Fibroblast of lung (primary cell): Measurements from ENCODE around the gene RNF227. TPM values are rescaled to one million over a fixed set of nuclear protein-coding genes. Genes with fewer than 3 reads are reported as not detected.

Source experiments
- DNase-seq, 2 donors: peaks; one replicate each; pipeline versions ENCODE4 v3.0.0 to v3.0.0-alpha.2; 2010; ENCODE audit warnings: low read depth in 2 of 2
- H2AFZ ChIP-seq: 2 replicates; pipeline ENCODE4 v1.5.1; 2012; ENCODE audit warnings: low read length, control low read depth, inconsistent platforms
- H3K27ac ChIP-seq: 2 replicates; pipeline ENCODE4 v1.5.1; 2011; ENCODE audit warnings: low read length, control low read depth; ENCODE audit not compliant: insufficient read depth
- H3K27me3 ChIP-seq: 2 replicates; pipeline ENCODE4 v1.5.1; 2011; ENCODE audit warnings: mild to moderate bottlenecking, low read length; ENCODE audit not compliant: control insufficient read depth, insufficient read depth
- H3K36me3 ChIP-seq: 2 replicates; pipeline ENCODE4 v1.5.1; 2011; ENCODE audit warnings: low read length; ENCODE audit not compliant: control insufficient read depth, insufficient read depth
- H3K4me1 ChIP-seq: 2 replicates; pipeline ENCODE4 v1.5.1; 2011; ENCODE audit warnings: low read length; ENCODE audit not compliant: control insufficient read depth, insufficient read depth; ENCODE audit errors: extremely low read depth
- H3K4me2 ChIP-seq: 2 replicates; pipeline ENCODE4 v1.5.1; 2011; ENCODE audit warnings: low read length, control low read depth; ENCODE audit not compliant: insufficient read depth; ENCODE audit errors: extremely low read depth
- H3K4me3 ChIP-seq, 4 experiments: fragments of 200-600 bp in 1 of 4; sonication (generic) in 1 of 4; replicated peaks in 1 of 4; 2 replicates each; pipeline ENCODE4 v1.5.1; 2011 to 2016; ENCODE audit warnings: low read length in 4 of 4, low read depth in 3 of 4, mild to moderate bottlenecking in 3 of 4, control low read depth in 2 of 4, inconsistent platforms in 1 of 4, mixed read lengths in 1 of 4; ENCODE audit not compliant: insufficient read depth in 1 of 4; ENCODE audit errors: control extremely low read depth in 1 of 4
- H3K79me2 ChIP-seq: 2 replicates; pipeline ENCODE4 v1.5.1; 2012; ENCODE audit warnings: mild to moderate bottlenecking, low read length, inconsistent platforms; ENCODE audit not compliant: control insufficient read depth, insufficient read depth
- H3K9ac ChIP-seq: 2 replicates; pipeline ENCODE4 v1.5.1; 2011; ENCODE audit warnings: mild to moderate bottlenecking, low read length, control low read depth; ENCODE audit not compliant: insufficient read depth
- H3K9me3 ChIP-seq: 2 replicates; pipeline ENCODE4 v1.5.1; 2012; ENCODE audit warnings: low read depth, low read length; ENCODE audit not compliant: control insufficient read depth, insufficient read depth
- H4K20me1 ChIP-seq: 2 replicates; pipeline ENCODE4 v1.5.1; 2011; ENCODE audit warnings: low read length; ENCODE audit not compliant: control insufficient read depth, insufficient read depth; ENCODE audit errors: extremely low read depth
- CTCF ChIP-seq, 2 donors: IDR thresholded peaks in 1 of 2; conservative IDR thresholded peaks in 1 of 2; 1 replicate in 1 of 2; 2 replicates in 1 of 2; pipeline ENCODE4 v1.5.1; 2011 to 2012; ENCODE audit warnings: low read length in 2 of 2, control low read depth in 1 of 2, inconsistent platforms in 1 of 2, low read depth in 1 of 2, mild to moderate bottlenecking in 1 of 2
- EZH2 ChIP-seq: IDR thresholded peaks from 2 replicates; pipeline ENCODE4 v1.5.1; 2012; ENCODE audit warnings: low read length, control low read depth, mild to moderate bottlenecking; ENCODE audit errors: missing control alignments
- polyA plus RNA-seq, 2 donors: library from polyadenylated mRNA; depleted of rRNA in 1 of 2; stranded (reverse) in 1 of 2; unstranded in 1 of 2; fragments of >200 nt; gene quantifications; 2 replicates each; pipeline ENCODE4 v1.2.1, GENCODE V29; 2011 to 2012; ENCODE audit warnings: missing spikeins in 1 of 2
- total RNA-seq: library from RNA; depleted of rRNA; stranded (reverse); fragments of >200 nt; gene quantifications from 2 replicates; pipeline ENCODE4 v1.2.1, GENCODE V29; 2014

The RNF227 gene
- total and polyA plus RNA-seq, 2 donors (not counting 1 experiment from before 2014, with no cell fraction given): 1.8 to 2.8 TPM

DNA sequence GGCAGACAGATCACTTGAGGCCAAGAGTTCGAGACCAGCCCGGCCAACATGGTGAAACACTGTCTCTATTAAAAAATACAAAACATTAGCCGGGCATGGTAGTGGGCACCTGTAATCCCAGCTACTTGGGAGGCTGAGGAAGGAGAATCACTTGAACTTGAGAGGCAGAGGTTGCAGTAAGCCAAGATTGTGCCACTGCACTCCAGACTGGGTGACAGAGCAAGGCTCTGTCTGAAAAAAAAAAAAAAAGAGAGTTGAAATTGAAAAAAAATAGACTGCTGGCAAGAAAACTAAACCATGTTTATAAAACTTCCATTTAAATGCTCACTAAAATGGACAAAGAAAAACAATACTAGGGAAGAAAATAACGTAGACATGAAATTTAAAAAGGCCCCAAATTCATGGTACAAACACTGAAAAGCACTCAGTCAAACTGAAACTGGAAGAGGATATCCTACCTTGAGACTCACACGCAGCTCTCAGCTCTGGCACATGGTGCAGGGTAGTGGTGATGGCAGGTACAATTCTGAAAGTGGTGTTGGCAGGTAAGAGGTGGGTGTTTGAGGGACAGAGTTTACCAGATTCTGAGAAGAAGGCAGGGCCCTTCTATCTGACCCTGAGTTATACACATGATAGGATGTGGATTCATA, 35.2 kb upstream of the RNF227 start:
- Histone ChIP-seq H3K4me1 (no peaks in the 10 kb centered on the region), H3K36me3 (peaks cover 9% of the 10 kb centered on the region), H2AFZ (no peak overlapping the region), H3K27me3 (no peaks in the 10 kb centered on the region), H3K9ac (no peak overlapping the region), H3K4me2 (no peak overlapping the region), H3K9me3 (no peaks in the 10 kb centered on the region), H3K27ac (no peak overlapping the region), H3K4me3 (no peak overlapping the region), H3K79me2 (no peaks in the 10 kb centered on the region), H4K20me1 (no peaks in the 10 kb centered on the region)
- DNase-seq: no peak
- TF ChIP-seq EZH2: no peak
- no peak for TF ChIP-seq CTCF (conservative IDR thresholded peaks at IDR 0.05 in 1 of 2, IDR thresholded peaks at IDR 0.05 in 1 of 2; ENCODE audit: low read depth in 1 of 2, low read length in 2 of 2)

GRCh38 chr17:7950578-7950977, 34.5 kb upstream of the RNF227 start:
- no peak for TF ChIP-seq EZH2
- TF ChIP-seq CTCF (conservative IDR thresholded peaks at IDR 0.05 in 1 of 2, IDR thresholded peaks at IDR 0.05 in 1 of 2; ENCODE audit: low read depth in 1 of 2, low read length in 2 of 2): no peak
- DNase-seq: no peak
- H4K20me1 ChIP-seq: no peaks in the 10 kb centered on the region
- no peak overlapping the region for H3K27ac ChIP-seq
- H3K4me1 ChIP-seq: no peaks in the 10 kb centered on the region
- H3K9ac ChIP-seq: no peak overlapping the region
- H3K4me2 ChIP-seq: no peak overlapping the region
- no peaks in the 10 kb centered on the region for H3K27me3 ChIP-seq
- H2AFZ ChIP-seq: no peak overlapping the region
- H3K4me3 ChIP-seq: no peak overlapping the region
- H3K79me2 ChIP-seq: no peaks in the 10 kb centered on the region
- H3K36me3 ChIP-seq: peaks cover 16% of the 10 kb centered on the region
- no peaks in the 10 kb centered on the region for H3K9me3 ChIP-seq

- no peak for TF ChIP-seq EZH2
- TF ChIP-seq CTCF (conservative IDR thresholded peaks at IDR 0.05 in 1 of 2, IDR thresholded peaks at IDR 0.05 in 1 of 2; ENCODE audit: low read depth in 1 of 2, low read length in 2 of 2): no peak
- H3K36me3 ChIP-seq: peaks cover 29% of the 10 kb centered on the region
Measured at GRCh38 chr17:7947651-7948050, 31.6 kb upstream of the RNF227 start.

More at GRCh38 chr17:7947651-7948050, 31.6 kb upstream of the RNF227 start:
- Histone ChIP-seq H3K9me3 (no peaks in the 10 kb centered on the region), H3K27me3 (no peaks in the 10 kb centered on the region), H3K4me3 (no peak overlapping the region), H3K4me2 (no peak overlapping the region), H3K27ac (no peak overlapping the region), H3K4me1 (no peaks in the 10 kb centered on the region), H3K79me2 (no peaks in the 10 kb centered on the region), H4K20me1 (no peaks in the 10 kb centered on the region), H2AFZ (no peak overlapping the region), H3K9ac (no peak overlapping the region)
- DNase-seq: no peak
